ENCODE measurements around the gene CHIC1. TPM values are rescaled to one million over a fixed set of nuclear protein-coding genes. Genes with fewer than 3 reads are reported as not detected.
"Not testable (repeated sequence)": the region's sequence is repeated elsewhere in the genome, so short reads cannot be mapped to it uniquely, and the experiment has no call there.

Gene CHIC1
- total RNA-seq (2022) (7.6 and 8.9 TPM in 2 replicates), Bru-seq, nascent RNA (percentile 65 among the genes with signal in this experiment), BruChase-seq, experiment 1, labeled RNA remaining after a 2-hour chase (percentile 72 among the genes with signal in this experiment), BruChase-seq, experiment 2, labeled RNA remaining after a 6-hour chase (percentile 60 among the genes with signal in this experiment)
- long read RNA-seq, partial matches to known transcripts, result 1 of 2 reads
- long read RNA-seq, other reads (novel, unspliced or antisense), result 1 of 2 reads

DNA sequence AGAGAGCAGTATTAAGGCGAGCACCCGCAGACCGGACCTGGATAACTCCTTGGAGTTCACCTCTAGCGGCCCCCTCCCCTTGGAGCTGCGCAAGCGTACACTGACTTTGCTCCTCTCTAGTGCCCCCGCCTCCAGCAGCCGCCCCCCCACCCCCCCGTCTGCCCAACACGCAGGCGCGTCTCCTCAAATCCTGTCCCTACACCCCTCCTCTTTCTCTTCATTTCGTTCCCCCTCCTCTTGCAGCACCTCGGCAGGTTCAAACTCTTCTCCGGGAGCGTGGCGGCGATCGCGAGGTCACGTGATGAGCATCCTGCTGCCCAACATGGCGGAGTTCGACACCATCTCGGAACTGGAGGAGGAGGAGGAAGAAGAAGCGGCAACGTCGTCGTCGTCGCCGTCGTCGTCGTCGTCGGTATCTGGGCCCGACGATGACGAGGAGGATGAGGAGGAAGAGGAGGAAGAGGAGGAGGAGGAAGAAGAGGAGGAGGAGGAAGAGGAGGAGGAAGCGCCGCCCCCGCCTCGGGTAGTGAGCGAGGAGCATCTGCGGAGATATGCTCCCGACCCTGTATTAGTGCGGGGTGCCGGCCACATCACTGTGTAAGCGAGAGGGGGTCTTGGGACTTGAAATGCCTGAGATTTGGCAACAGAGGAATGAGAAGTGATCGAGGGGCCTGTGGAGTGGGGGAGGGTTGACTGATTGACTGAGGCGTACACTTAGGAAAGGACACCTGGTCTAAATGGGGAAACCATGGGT, at the start of gene CHIC1:
TSS of gene CHIC1 (plus strand) at position 214 of the 754 bp plus-strand sequence. CDS start at position 302, 88 bp downstream.
- Mint-ChIP-seq H3K9me3 (ENCODE audit: unreplicated experiment) (no peaks in the 10 kb centered on the region), H3K27ac (ENCODE audit: unreplicated experiment) (peak within 1 kb of the TSS; percentile 92), H3K4me1 (ENCODE audit: low read depth, unreplicated experiment) (no peaks in the 10 kb centered on the region), H3K27me3 (ENCODE audit: insufficient read depth, unreplicated experiment) (no peaks in the 10 kb centered on the region), H3K36me3 (ENCODE audit: insufficient read depth, unreplicated experiment) (peaks cover 8% of the 10 kb centered on the region), H3K4me3 (ENCODE audit: unreplicated experiment) (peak within 1 kb of the TSS; percentile 96)
- H3K4me3 ChIP-seq (ENCODE audit: low read depth, low read length), result peak within 1 kb of the TSS; percentile 83
- no peaks in the 10 kb centered on the region for H3K36me3 ChIP-seq (ENCODE audit: control insufficient read depth, insufficient read depth, low read length)
- no TSS peak for BruUV-seq (replicated peaks)
- no peaks in the 10 kb centered on the region for H3K4me1 ChIP-seq
- no peaks in the 10 kb centered on the region for H3K9me3 ChIP-seq
- intact Hi-C loops (cut with micrococcal nuclease; ENCODE audit: unreplicated experiment), result loop anchor here (2.0 kb wide), 1 partner anchor 18 kb away; no protein-coding TSS in a partner anchor
- POLR2A ChIA-PET, result no interaction called here
- CTCF ChIA-PET, result no interaction called here
- TF ChIP-seq, protein P1, sequence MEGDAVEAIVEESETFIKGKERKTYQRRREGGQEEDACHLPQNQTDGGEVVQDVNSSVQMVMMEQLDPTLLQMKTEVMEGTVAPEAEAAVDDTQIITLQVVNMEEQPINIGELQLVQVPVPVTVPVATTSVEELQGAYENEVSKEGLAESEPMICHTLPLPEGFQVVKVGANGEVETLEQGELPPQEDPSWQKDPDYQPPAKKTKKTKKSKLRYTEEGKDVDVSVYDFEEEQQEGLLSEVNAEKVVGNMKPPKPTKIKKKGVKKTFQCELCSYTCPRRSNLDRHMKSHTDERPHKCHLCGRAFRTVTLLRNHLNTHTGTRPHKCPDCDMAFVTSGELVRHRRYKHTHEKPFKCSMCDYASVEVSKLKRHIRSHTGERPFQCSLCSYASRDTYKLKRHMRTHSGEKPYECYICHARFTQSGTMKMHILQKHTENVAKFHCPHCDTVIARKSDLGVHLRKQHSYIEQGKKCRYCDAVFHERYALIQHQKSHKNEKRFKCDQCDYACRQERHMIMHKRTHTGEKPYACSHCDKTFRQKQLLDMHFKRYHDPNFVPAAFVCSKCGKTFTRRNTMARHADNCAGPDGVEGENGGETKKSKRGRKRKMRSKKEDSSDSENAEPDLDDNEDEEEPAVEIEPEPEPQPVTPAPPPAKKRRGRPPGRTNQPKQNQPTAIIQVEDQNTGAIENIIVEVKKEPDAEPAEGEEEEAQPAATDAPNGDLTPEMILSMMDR (IDR thresholded peaks at IDR 0.05; ENCODE audit: insufficient read depth in 1 of 2, low read depth in 1 of 2, low read length in 1 of 2, severe bottlenecking in 1 of 2, unreplicated experiment in 1 of 2), result no peak
- no peaks in the 10 kb centered on the region for H3K27me3 ChIP-seq (replicated peaks; ENCODE audit: control insufficient read depth, insufficient read depth, low read length)
- peak; percentile 75 to 82 for DNase-seq

DNA sequence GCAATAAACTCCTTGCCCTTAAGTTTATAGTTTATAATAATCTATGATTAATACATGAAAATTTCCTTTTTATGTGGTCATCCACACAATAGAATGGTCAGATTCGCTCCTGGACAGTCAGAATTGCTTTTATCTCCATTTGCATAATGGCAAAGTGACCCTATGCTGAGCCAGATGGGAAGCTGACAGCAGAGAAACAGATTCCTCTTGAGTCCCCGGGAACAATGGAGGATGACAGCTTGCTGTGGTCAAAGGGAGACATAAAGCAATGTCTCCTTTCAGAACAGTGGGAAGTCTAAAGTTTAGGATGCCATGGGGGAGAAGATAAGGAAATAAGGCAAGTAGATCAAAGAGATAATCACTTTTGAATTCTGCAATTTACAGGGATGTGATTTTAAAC, 40.2 kb upstream of the CHIC1 start:
- H3K27me3 ChIP-seq (replicated peaks; ENCODE audit: control insufficient read depth, insufficient read depth, low read length); intact Hi-C loops (cut with micrococcal nuclease; ENCODE audit: unreplicated experiment); H3K9me3 ChIP-seq; H3K4me3 Mint-ChIP-seq (ENCODE audit: unreplicated experiment); H3K27ac Mint-ChIP-seq (ENCODE audit: unreplicated experiment); H3K36me3 Mint-ChIP-seq (ENCODE audit: insufficient read depth, unreplicated experiment); H3K9me3 Mint-ChIP-seq (ENCODE audit: unreplicated experiment); CTCF ChIA-PET; DNase-seq; BruUV-seq (replicated peaks); H3K4me1 ChIP-seq; H3K36me3 ChIP-seq (ENCODE audit: control insufficient read depth, insufficient read depth, low read length); POLR2A ChIA-PET; H3K27me3 Mint-ChIP-seq (ENCODE audit: insufficient read depth, unreplicated experiment); H3K4me1 Mint-ChIP-seq (ENCODE audit: low read depth, unreplicated experiment); H3K4me3 ChIP-seq (ENCODE audit: low read depth, low read length): not testable (repeated sequence)

DNA sequence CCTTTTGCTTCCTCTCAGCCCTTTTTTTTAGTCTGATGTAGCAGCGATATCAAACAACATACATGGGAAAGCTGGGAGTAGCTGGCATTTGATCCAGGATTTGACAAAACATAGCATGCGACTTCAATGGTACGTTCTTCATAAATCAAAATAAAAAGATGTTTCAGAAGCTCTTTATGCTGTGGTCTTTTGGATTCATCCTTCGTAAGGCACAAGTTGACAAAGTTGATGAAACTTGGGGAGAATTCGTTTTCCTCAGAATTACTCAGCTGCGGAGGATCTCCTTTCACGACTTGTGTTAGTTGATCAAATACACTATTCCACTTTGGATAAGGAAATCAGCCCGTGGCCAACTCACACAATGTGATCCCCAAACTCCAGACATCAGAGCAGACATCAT, 38.1 kb upstream of the CHIC1 start:
- H3K36me3 ChIP-seq (ENCODE audit: control insufficient read depth, insufficient read depth, low read length), result no peaks in the 10 kb centered on the region
- intact Hi-C loops (cut with micrococcal nuclease; ENCODE audit: unreplicated experiment), result no loop called here
- H3K27me3 Mint-ChIP-seq (ENCODE audit: insufficient read depth, unreplicated experiment), result no peaks in the 10 kb centered on the region

More for the DNA sequence above, 38.1 kb upstream of the CHIC1 start:
- Mint-ChIP-seq H3K4me1 (ENCODE audit: low read depth, unreplicated experiment) (no peaks in the 10 kb centered on the region), H3K36me3 (ENCODE audit: insufficient read depth, unreplicated experiment) (no peaks in the 10 kb centered on the region), H3K9me3 (ENCODE audit: unreplicated experiment) (no peaks in the 10 kb centered on the region), H3K27ac (ENCODE audit: unreplicated experiment) (no peak overlapping the region), H3K4me3 (ENCODE audit: unreplicated experiment) (no peak overlapping the region)
- TF ChIP-seq, protein P1 (IDR thresholded peaks at IDR 0.05; ENCODE audit: insufficient read depth in 1 of 2, low read depth in 1 of 2, low read length in 1 of 2, severe bottlenecking in 1 of 2, unreplicated experiment in 1 of 2), result no peak
- no TSS peak for BruUV-seq (replicated peaks)
- H3K4me3 ChIP-seq (ENCODE audit: low read depth, low read length), result no peak overlapping the region
- H3K9me3 ChIP-seq, result no peaks in the 10 kb centered on the region
- no peak for DNase-seq
- ChIA-PET CTCF (no interaction called here), POLR2A (no interaction called here)
- no peaks in the 10 kb centered on the region for H3K27me3 ChIP-seq (replicated peaks; ENCODE audit: control insufficient read depth, insufficient read depth, low read length)
- H3K4me1 ChIP-seq, result no peaks in the 10 kb centered on the region
